ENCODE results near the gene ZMYND8.
"Not testable (repeated sequence)": the region's sequence is repeated elsewhere in the genome, so short reads cannot be mapped to it uniquely, and the experiment has no call there.

ZMYND8 gene

GRCh38 chr20:47370850-47371782, 14.6 kb upstream of the ZMYND8 start:
- no peak for DNase-seq

GRCh38 chr20:47370214-47370613, 13.7 kb upstream of the ZMYND8 start:
- DNase-seq, result no peak

- no peak for DNase-seq
Observed at GRCh38 chr20:47368301-47368700, 11.8 kb upstream of the ZMYND8 start.

- DNase-seq, result not testable (repeated sequence)
Observed at GRCh38 chr20:47366301-47366700, 9.8 kb upstream of the ZMYND8 start.

- no peak for DNase-seq
Observed at GRCh38 chr20:47365023-47365764, 8.7 kb upstream of the ZMYND8 start.

GRCh38 chr20:47362361-47363219, 6.1 kb upstream of the ZMYND8 start:
- no peak for DNase-seq

- no peak for DNase-seq
Observed at GRCh38 chr20:47361057-47361915, 4.8 kb upstream of the ZMYND8 start.

GRCh38 chr20:47360297-47361056, 4.0 kb upstream of the ZMYND8 start:
- peak; percentile 89 for DNase-seq

GRCh38 chr20:47359530-47360296, 3.2 kb upstream of the ZMYND8 start:
- no peak for DNase-seq

GRCh38 chr20:47358672-47359529, 2.4 kb upstream of the ZMYND8 start:
- DNase-seq, result peak; percentile 98

- no peak for DNase-seq
Observed at GRCh38 chr20:47358039-47358671, 1.7 kb upstream of the ZMYND8 start.

GRCh38 chr20:47357296-47358038, 968 bp upstream of the ZMYND8 start:
- DNase-seq, result peak; percentile 91

GRCh38 chr20:47356220-47356525, 326 bp downstream of the ZMYND8 start:
- DNase-seq, result no peak

GRCh38 chr20:47355489-47356219, 845 bp downstream of the ZMYND8 start:
- no peak for DNase-seq

GRCh38 chr20:47354714-47355488, 1.6 kb downstream of the ZMYND8 start:
- DNase-seq, result no peak

GRCh38 chr20:47354464-47354713, 2.1 kb downstream of the ZMYND8 start:
- no peak for DNase-seq
